OCI-LY1 (cell line): ENCODE data around the gene PLIN4.

Source experiments
- EZH2 ChIP-seq: fragments of 200-600 bp; sonication (generic), shearing (Covaris generic); IDR thresholded peaks from 2 replicates; pipeline ENCODE4 v1.8.0; 2017; ENCODE audit warnings: borderline replicate concordance, mixed run types, mild to moderate bottlenecking, antibody characterized with exemption, low read length, moderate library complexity, mixed read lengths
- TF ChIP-seq, protein P1 (sequence below): fragments of 200-600 bp; sonication (generic), shearing (Covaris generic); IDR thresholded peaks from 2 replicates; pipeline ENCODE4 v1.5.1; 2017; ENCODE audit warnings: mild to moderate bottlenecking, antibody characterized with exemption, low read length, moderate library complexity, mixed read lengths

DNA sequence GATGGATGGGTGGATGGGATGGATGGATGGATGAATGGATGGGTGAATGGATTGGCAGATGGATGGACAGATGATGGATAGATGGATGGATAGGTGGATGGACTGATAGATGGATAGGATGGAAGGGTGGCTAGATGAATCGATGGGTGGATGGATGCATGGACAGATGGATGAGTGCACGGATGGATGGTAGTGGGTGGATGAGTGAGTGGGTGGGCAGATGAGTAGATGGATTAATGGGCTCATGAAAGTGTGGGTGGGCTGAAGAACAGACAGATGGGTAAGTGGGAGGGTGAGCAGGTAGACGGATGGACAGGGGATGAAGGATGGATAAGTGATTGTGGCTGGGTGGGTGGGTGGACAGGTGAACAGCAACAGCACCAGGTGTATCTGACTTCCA, 35.5 kb upstream of the PLIN4 start:
- TF ChIP-seq, protein P1, sequence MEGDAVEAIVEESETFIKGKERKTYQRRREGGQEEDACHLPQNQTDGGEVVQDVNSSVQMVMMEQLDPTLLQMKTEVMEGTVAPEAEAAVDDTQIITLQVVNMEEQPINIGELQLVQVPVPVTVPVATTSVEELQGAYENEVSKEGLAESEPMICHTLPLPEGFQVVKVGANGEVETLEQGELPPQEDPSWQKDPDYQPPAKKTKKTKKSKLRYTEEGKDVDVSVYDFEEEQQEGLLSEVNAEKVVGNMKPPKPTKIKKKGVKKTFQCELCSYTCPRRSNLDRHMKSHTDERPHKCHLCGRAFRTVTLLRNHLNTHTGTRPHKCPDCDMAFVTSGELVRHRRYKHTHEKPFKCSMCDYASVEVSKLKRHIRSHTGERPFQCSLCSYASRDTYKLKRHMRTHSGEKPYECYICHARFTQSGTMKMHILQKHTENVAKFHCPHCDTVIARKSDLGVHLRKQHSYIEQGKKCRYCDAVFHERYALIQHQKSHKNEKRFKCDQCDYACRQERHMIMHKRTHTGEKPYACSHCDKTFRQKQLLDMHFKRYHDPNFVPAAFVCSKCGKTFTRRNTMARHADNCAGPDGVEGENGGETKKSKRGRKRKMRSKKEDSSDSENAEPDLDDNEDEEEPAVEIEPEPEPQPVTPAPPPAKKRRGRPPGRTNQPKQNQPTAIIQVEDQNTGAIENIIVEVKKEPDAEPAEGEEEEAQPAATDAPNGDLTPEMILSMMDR: no peak
- no peak for TF ChIP-seq EZH2
